H1 (cell line): ENCODE results near the gene USP7. TPM values are rescaled to one million over a fixed set of nuclear protein-coding genes. Genes with fewer than 3 reads are reported as not detected.

ENCODE experiments used
- CREB1 ChIP-seq: IDR thresholded peaks from 2 replicates; pipeline ENCODE4 v1.6.1; 2012; ENCODE audit warnings: inconsistent platforms
- EGR1 ChIP-seq: IDR thresholded peaks from 2 replicates; pipeline ENCODE4 v1.6.1; 2011; ENCODE audit warnings: low read depth, low read length, borderline replicate concordance
- polyA plus RNA-seq, 7 experiments: library from polyadenylated mRNA; depleted of rRNA in 3 of 7; stranded (reverse) in 5 of 7; unstranded in 2 of 7; fragments of >200 nt in 5 of 7; fragments of 200-250 nt in 2 of 7; gene quantifications; 1 replicate in 5 of 7; 2 replicates in 1 of 7; 4 replicates in 1 of 7; pipeline versions ENCODE4 v1.2.1 to v1.2.3, GENCODE V29; 2011 to 2013; ENCODE audit warnings: missing spikeins in 2 of 7, mixed read lengths in 2 of 7
- total RNA-seq: library from RNA; stranded (reverse); fragmentation: NEBNext Ultra II Directional; extraction: Animal tissue kit (Norgen Biotek cat#: 25700); gene quantifications from 2 replicates; pipeline ENCODE4 v1.2.1, GENCODE V29; 2021

The USP7 gene
- total and polyA plus RNA-seq, 2 of the 8 experiments (the other 6 are each of a cell fraction or from before 2014, with no cell fraction given): 21.3 to 211 TPM

DNA sequence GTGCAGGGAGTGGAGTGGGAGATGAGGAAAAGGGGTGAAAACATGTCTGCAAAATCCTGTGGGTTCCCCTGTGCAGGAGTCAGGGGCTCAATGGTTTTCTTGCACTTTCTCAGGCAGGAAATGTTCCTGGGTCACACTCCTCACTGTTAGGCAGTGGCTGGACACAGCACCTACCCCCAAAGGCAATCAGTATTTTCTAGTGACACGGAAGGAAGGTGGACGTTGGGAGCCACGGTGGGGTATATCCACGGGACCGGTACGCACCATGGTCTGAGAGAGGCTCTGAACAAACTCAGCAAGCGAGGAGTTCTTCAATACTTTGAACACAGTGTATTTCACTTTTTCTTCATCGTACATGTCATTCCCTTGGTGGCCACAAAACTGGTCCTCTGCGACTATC lies 60.7 kb downstream of the USP7 start (continued):
- TF ChIP-seq CREB1 (no peak), EGR1 (no peak)
